ENCODE measurements around the gene PRSS50.

Gene PRSS50

DNA sequence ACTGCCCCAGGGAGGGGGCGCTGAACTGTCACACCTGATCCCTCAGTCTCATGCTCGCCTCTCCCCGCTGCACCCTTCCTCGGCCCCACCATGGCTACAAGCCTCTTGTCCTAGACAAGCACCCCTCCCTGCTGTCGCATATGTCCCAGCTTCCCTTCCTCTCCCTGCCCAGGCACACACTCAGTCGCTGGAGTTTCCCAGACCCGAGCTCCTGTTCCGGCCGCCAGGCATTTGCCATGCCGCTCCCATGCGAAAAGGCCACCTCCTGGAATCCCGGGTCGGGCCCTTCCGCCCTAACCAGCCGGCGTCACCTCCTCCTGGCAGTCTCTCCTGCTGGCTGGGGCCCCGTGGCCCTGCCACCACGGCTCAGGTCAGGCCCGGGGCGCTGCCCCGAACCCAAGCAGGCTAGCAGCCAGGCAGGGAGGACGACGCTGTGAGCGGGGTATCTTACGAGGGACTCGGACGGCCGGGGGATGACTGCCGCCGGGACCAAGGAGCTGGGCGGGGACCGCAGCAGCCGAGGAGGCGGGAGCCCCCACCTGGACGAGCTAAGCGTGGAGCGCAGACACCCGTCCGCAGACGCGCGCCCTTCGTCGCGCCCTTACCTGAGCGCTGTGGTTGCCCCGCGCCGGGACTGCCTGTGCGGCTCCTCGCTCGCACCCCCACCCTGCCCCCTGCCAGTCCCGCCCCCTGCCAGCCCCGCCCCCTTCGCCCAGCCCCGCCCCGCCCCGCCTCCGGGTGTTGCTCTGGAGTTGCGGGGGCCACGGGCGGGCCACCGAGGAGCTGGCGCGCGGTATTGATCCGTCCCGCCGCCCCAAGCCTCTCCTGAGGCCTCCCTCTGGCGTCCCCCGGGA, 24.4 kb downstream of the PRSS50 start, which contains the start of gene ALS2CL:
Gene ALS2CL, minus strand, starts transcription at position 642 of the 854 bp plus-strand sequence. CDS start 4,239 bp downstream, outside the sequence.
- TF ChIP-seq, protein P1, sequence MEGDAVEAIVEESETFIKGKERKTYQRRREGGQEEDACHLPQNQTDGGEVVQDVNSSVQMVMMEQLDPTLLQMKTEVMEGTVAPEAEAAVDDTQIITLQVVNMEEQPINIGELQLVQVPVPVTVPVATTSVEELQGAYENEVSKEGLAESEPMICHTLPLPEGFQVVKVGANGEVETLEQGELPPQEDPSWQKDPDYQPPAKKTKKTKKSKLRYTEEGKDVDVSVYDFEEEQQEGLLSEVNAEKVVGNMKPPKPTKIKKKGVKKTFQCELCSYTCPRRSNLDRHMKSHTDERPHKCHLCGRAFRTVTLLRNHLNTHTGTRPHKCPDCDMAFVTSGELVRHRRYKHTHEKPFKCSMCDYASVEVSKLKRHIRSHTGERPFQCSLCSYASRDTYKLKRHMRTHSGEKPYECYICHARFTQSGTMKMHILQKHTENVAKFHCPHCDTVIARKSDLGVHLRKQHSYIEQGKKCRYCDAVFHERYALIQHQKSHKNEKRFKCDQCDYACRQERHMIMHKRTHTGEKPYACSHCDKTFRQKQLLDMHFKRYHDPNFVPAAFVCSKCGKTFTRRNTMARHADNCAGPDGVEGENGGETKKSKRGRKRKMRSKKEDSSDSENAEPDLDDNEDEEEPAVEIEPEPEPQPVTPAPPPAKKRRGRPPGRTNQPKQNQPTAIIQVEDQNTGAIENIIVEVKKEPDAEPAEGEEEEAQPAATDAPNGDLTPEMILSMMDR (IDR thresholded peaks at IDR 0.05; ENCODE audit: control extremely low read depth, extremely low read depth, low read depth, missing control alignments) = no peak
- CTCF ChIA-PET = interaction anchor here (1.0 to 2.0 kb wide), 5 partner anchors 9 to 202 kb away, joined by 3 to 10 read pairs (median 3); no protein-coding TSS in a partner anchor
- POLR2A ChIA-PET = interaction anchor here (0.5 kb wide), 1 partner anchor 484 kb away, joined by 5 read pairs; no protein-coding TSS in a partner anchor
- peak; percentile 74 for DNase-seq (ENCODE audit: extremely low spot score)

DNA sequence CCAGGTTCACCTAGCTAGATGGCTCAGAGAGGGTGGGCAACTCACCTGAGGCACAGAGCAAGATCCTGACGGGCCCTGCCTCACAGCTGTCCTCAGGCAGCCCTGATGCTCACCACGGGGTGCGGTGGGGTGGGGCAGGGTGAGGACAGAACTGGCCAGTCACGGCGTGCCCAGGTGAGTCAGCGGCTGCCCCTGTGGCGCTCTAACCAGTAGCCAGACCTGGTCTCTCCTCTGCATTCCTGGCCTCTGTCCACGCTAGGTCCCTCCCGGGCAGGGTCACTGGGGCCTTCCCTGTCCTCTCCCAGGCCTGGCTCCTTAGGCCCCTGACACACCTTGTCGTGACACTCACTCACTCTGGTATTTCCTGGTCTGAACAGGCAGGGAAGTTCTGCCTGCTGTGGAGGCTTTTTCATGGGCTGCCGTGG, 25.1 kb downstream of the PRSS50 start:
- CTCF ChIA-PET = interaction anchor here (1.3 to 2.0 kb wide), 2 partner anchors 10 to 202 kb away, joined by 3 to 10 read pairs; no protein-coding TSS in a partner anchor
- DNase-seq (ENCODE audit: extremely low spot score) = no peak
- TF ChIP-seq, protein P1 (IDR thresholded peaks at IDR 0.05; ENCODE audit: control extremely low read depth, extremely low read depth, low read depth, missing control alignments) = no peak
- POLR2A ChIA-PET = no interaction called here

DNA sequence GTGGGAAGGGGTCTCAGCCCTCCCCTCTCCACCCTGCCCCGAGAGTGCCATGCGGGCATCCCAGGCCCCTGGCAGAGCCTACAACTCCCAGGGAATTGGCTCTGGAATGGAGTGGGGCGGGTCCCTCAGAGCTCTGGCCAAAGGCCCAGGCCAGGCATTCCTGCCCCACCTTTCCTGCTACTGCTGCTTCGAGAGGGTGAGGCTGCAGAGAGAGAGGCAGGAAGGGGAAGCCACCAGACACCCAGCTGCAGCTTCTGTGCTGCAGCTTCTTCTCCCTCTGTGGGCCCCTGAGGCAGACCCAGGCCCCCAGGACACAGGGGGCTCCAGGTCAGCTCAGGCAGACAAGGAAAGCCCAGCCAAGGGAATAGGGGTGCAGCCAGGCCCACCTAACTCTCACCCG, 26.9 kb downstream of the PRSS50 start:
- ChIA-PET POLR2A (no interaction called here), CTCF (interaction anchor here (1.2 kb wide), 1 partner anchor 15 kb away, joined by 4 read pairs; no protein-coding TSS in a partner anchor)
- TF ChIP-seq, protein P1 (IDR thresholded peaks at IDR 0.05; ENCODE audit: control extremely low read depth, extremely low read depth, low read depth, missing control alignments) = no peak
- DNase-seq (ENCODE audit: extremely low spot score) = no peak

DNA sequence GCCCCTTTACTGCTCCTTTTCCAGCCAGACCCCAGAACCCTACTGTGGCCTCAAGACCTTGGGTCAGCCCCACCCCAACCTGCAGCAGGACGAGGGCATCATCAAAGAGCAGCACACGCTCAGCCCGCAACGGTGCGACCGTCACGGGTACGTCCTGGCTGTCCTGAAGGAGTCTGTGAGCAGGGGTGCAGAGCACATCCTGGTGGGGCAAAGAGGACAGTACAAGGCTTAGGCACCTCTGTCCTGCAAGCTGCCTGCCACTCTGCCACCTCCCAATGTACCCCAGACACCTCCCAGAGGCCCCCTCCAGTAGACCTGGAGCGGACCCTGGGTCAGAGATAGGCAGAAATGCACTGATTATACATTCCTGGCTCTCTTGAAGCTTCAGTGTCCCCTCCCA, 32.2 kb downstream of the PRSS50 start:
- no peak for DNase-seq (ENCODE audit: extremely low spot score)
- CTCF ChIA-PET = no interaction called here
- TF ChIP-seq, protein P1 (IDR thresholded peaks at IDR 0.05; ENCODE audit: control extremely low read depth, extremely low read depth, low read depth, missing control alignments) = no peak
- POLR2A ChIA-PET = no interaction called here

DNA sequence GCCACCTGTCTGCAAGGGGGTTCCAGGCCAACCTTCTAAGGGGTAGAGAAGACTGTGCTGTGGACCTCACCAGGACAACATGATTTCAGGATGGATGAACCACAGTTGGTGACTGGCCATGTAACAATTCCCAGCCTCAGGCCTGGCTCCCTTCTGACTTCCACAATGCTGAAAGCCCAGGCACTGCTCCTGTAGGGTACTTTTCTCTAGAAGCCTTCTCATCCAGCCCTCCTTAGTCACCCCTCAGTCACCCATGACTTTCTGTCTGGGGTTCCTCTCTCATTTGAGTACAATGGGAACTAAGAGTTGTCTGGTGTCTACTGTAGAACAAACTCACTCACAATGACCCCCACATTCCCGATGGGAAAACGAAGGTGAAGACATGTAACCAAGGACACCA, 32.8 kb downstream of the PRSS50 start:
- ChIA-PET POLR2A (no interaction called here), CTCF (no interaction called here)
- no peak for DNase-seq (ENCODE audit: extremely low spot score)
- TF ChIP-seq, protein P1 (IDR thresholded peaks at IDR 0.05; ENCODE audit: control extremely low read depth, extremely low read depth, low read depth, missing control alignments) = no peak

DNA sequence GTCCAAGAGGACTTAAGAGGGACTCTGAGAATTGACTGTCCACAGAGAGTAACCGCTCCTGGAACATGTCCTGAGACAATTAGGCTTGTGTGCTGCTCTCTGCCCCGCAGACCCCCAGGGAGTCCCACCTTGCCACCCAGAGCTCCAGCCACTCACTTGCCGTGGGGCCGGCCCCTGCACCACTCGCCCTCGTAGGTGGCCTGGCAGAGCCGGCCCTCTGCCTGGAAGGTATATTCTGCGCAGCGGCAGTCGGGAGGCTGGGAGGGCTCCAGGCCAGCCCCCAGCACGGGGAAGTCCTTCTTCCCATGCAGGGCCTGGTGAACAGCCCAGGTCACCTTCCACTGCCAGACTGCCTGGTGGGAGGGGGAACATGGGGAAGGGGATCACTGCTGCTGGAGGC, 34.7 kb downstream of the PRSS50 start:
- CTCF ChIA-PET = interaction anchor here (1.1 kb wide), 1 partner anchor 10 kb away, joined by 4 read pairs; the partner anchor contains the start of gene ALS2CL
- POLR2A ChIA-PET = no interaction called here
- TF ChIP-seq, protein P1 (IDR thresholded peaks at IDR 0.05; ENCODE audit: control extremely low read depth, extremely low read depth, low read depth, missing control alignments) = no peak
- no peak for DNase-seq (ENCODE audit: extremely low spot score)

Data from GM10248 (cell line).